22Rv1 (cell line): Measurements from ENCODE around the gene CABLES1.
A peak's percentile ranks its signal among the peaks of the same experiment; 100 is the strongest.
"Not testable (repeated sequence)": the region's sequence is repeated elsewhere in the genome, so short reads cannot be mapped to it uniquely, and the experiment has no call there.

Experiments used
- H3K27ac ChIP-seq: fragments of 450-650 bp; 2 replicates; pipeline ENCODE4 v1.5.1; 2017
- CTCF ChIP-seq: fragments of 450-650 bp; IDR thresholded peaks from 2 replicates; pipeline ENCODE4 v1.5.1; 2017; ENCODE audit warnings: mild to moderate bottlenecking
- ZFX ChIP-seq: fragments of 450-650 bp; IDR thresholded peaks from 2 replicates; pipeline ENCODE4 v1.6.1; 2017; ENCODE audit warnings: antibody characterized with exemption, borderline replicate concordance

CABLES1 gene, protein sequence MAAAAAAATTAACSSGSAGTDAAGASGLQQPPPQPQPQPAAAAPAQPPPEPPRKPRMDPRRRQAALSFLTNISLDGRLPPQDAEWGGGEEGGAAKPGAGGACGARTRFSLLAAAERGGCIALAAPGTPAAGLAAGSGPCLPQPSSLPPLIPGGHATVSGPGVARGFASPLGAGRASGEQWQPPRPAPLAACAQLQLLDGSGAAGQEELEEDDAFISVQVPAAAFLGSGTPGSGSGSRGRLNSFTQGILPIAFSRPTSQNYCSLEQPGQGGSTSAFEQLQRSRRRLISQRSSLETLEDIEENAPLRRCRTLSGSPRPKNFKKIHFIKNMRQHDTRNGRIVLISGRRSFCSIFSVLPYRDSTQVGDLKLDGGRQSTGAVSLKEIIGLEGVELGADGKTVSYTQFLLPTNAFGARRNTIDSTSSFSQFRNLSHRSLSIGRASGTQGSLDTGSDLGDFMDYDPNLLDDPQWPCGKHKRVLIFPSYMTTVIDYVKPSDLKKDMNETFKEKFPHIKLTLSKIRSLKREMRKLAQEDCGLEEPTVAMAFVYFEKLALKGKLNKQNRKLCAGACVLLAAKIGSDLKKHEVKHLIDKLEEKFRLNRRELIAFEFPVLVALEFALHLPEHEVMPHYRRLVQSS

DNA sequence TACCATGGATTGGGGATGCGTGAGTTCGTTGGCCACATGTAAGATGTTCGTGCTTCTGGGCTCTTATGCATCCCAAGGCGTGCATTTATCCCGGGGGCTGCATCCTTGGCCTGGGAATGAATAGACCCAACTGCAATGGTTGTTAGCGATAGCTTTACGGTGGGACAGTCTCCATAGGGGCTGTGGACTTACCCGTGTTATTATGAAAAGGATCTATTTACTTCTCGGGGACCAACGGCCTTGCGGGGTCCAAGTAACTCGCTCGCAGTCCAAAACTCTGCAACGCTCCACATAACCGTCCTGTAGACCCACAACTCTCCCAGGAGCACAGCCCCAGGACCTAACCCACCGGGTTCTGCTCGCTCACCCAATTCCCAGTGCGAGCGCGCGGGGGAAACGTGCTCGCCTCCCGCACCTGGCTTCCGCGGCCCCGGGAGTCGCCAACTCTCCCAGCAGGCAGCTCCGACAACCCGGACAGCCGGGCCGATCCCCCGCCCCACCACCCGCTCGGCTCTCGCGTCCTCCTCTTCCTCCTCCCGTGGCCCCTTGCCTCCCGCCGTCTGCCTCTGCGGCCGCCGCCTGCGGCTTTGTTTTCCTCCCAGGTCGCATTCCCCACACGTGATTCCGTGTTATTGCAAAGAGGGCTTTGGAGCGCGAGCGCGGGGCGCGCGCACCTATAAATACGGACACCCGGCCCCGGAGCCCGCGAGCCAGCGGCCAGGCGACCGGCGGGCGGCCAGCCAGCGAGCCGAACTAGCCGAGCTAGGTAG, at the start of gene CABLES1:
Gene CABLES1 (plus strand): TSS at position 706 of the 770 bp plus-strand sequence. CDS start 278 bp downstream, outside the sequence.
- TF ChIP-seq ZFX, result no peak
- H3K27ac ChIP-seq, result peak within 1 kb of the TSS; percentile 90

GRCh38 chr18:23087352-23087751, 47.9 kb upstream of the CABLES1 start:
- no peak overlapping the region for H3K27ac ChIP-seq
- TF ChIP-seq ZFX (no peak), CTCF (no peak)

DNA sequence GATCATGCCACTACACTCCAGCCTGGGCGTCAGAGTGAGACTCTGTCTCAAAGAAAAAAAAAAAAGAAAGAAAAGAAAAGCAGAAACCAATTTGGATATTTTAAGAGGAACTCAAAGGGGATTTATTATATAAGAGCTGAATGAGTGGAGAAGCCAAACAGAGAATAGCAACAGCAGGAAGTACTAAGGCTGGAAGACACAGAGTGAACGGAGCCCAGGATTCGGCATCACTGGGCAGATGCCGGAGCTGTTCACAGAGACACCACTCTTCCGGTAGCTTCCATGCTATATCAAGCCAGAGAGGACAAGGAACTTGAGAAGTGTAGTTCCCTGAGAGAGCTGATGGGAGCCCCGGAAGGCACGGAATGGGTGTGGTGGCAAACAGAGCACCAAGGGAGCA, 47.0 kb upstream of the CABLES1 start:
- no peak overlapping the region for H3K27ac ChIP-seq
- no peak for TF ChIP-seq ZFX
- TF ChIP-seq CTCF, result no peak

GRCh38 chr18:23091017-23091993, 44.0 kb upstream of the CABLES1 start:
- H3K27ac ChIP-seq, result not testable (repeated sequence)

DNA sequence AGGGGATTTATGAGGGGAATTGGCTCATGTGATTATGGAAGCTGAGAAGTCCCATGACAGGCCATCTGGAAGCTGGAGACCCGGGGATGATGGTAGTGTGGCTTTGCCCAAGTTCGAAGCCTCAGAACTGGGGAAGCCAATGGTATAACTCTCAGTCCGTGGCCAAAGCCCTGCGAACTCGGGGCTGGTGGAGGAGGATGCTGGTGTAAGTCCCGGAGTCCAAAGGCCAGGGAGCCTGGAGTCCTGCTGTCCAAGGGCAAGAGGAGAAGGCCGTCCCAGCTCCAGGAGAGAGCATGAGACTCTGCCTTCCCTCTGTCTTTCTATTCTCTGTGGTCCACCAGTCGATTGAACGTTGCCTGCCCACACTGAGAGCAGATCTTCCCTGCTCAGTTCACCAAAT, 43.2 kb upstream of the CABLES1 start:
- no peak overlapping the region for H3K27ac ChIP-seq
- no peak for TF ChIP-seq ZFX
- no peak for TF ChIP-seq CTCF

- not testable (repeated sequence) for H3K27ac ChIP-seq
These were observed 42.2 kb upstream of the CABLES1 start for GRCh38 chr18:23093130-23093529.

DNA sequence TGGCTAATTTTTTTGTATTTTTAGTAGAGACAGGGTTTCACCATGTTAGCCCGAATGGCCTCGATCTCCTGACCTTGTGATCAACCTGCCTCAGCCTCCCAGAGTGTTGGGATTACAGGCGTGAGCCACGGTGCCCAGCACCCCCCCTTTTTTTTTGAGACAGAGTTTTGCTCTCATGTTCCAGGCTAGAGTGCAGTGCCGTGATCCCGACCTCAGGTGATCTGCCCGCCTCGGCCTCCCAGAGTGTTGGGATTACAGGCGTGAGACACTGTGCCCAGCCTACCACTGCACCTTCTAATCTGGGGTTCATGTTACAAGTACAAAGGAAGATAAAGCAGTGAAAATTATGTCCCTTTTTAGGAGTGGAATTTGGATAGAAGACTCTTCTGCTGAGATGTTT, 41.5 kb upstream of the CABLES1 start:
- TF ChIP-seq ZFX, result no peak
- no peak for TF ChIP-seq CTCF
- no peak overlapping the region for H3K27ac ChIP-seq
